Smooth muscle cell (in vitro differentiated cells): Measurements from ENCODE around the gene DFFA. TPM values are rescaled to one million over a fixed set of nuclear protein-coding genes. Genes with fewer than 3 reads are reported as not detected.

Experiments
- DNase-seq: peaks from one replicate; lab custom pipeline; 2025; ENCODE audit not compliant: unreplicated experiment; lab: John Stamatoyannopoulos, UW
- H2AFZ ChIP-seq: fragments of 200-600 bp; sonication (generic); 2 replicates; pipeline ENCODE4 v1.6.0; 2016; ENCODE audit warnings: antibody characterized with exemption, low read depth, mild to moderate bottlenecking
- H3F3A ChIP-seq: fragments of 200-600 bp; sonication (generic); 2 replicates; pipeline ENCODE4 v1.6.0; 2017; ENCODE audit warnings: antibody characterized with exemption, low read depth
- H3K27ac ChIP-seq: fragments of 200-600 bp; sonication (generic); 2 replicates; pipeline ENCODE4 v1.5.1; 2016; ENCODE audit warnings: low read depth, mild to moderate bottlenecking
- H3K27me3 ChIP-seq: fragments of 200-600 bp; sonication (generic); 2 replicates; pipeline ENCODE4 v1.6.1; 2016; ENCODE audit warnings: low read depth, mild to moderate bottlenecking
- H3K36me3 ChIP-seq: fragments of 200-600 bp; sonication (generic); 2 replicates; pipeline ENCODE4 v1.5.1; 2016; ENCODE audit warnings: low read depth
- H3K4me1 ChIP-seq: fragments of 200-600 bp; sonication (generic); 2 replicates; pipeline ENCODE4 v1.5.1; 2016; ENCODE audit warnings: low read depth
- H3K4me2 ChIP-seq: fragments of 200-600 bp; sonication (generic); 2 replicates; pipeline ENCODE4 v1.6.0; 2016; ENCODE audit warnings: mild to moderate bottlenecking
- H3K4me3 ChIP-seq: fragments of 200-600 bp; sonication (generic); 2 replicates; pipeline ENCODE4 v1.5.1; 2016; ENCODE audit warnings: mild to moderate bottlenecking
- H3K79me2 ChIP-seq: fragments of 200-600 bp; sonication (generic); 2 replicates; pipeline ENCODE4 v1.6.0; 2016; ENCODE audit warnings: low read depth, mild to moderate bottlenecking
- H3K9ac ChIP-seq: fragments of 200-600 bp; sonication (generic); 2 replicates; pipeline ENCODE4 v1.6.0; 2016; ENCODE audit warnings: low read depth
- H3K9me3 ChIP-seq: fragments of 200-600 bp; sonication (generic); replicated peaks from 2 replicates; pipeline ENCODE4 v1.5.1; 2016; ENCODE audit warnings: low read depth
- H4K20me1 ChIP-seq: fragments of 200-600 bp; sonication (generic); 2 replicates; pipeline ENCODE4 v1.6.0; 2016; ENCODE audit warnings: low read depth
- WGBS: methylation state at CpG from one replicate; pipeline ENCODE4 v1.1.7; 2016; ENCODE audit warnings: low lambda C conversion rate; 5-methylcytosine and 5-hydroxymethylcytosine counted together
- polyA plus RNA-seq: library from polyadenylated mRNA; unstranded; fragments of >200 nt; fragmentation: Nextera tagmentation; extraction: Ambion mirVana; gene quantifications from 2 replicates; pipeline ENCODE4 v1.2.1, GENCODE V29; 2016
- total RNA-seq: library from RNA; depleted of rRNA; stranded (reverse); fragments of >200 nt; gene quantifications from 2 replicates; pipeline ENCODE4 v1.2.3, GENCODE V29; 2014
- TF ChIP-seq, protein P1 (sequence below): fragments of 200-600 bp; sonication (generic); IDR thresholded peaks from 2 replicates; pipeline ENCODE4 v1.5.1; 2017; ENCODE audit warnings: borderline replicate concordance, mild to moderate bottlenecking, antibody characterized with exemption; ENCODE audit not compliant: insufficient read depth, poor library complexity, severe bottlenecking

Gene DFFA
- total and polyA plus RNA-seq, 2 experiments from 2014 or later: 27.6 to 30.0 TPM

DNA sequence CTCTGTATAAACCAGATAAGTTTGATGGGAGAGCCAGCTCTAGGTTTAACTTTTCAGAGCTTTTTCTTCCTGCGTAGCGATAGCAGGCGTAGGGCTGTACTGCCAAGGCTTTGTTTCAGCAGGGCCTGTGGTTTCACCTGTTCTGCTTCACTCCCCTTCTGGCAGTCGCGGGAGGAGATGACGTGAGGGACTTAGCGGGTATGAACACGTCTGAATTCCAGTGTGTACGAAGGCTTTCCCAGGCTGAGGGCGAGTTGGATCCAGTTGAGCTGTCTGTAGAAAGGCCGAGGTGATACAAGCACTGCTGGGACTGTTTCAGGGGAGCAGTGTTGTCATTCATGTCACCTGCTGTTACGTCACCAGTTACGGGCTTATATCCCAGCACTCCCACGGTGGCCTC lies 23.6 kb upstream of the DFFA start:
- no peak overlapping the region for H3K4me3 ChIP-seq
- peaks cover 93% of the 10 kb centered on the region for H4K20me1 ChIP-seq
- no peak for DNase-seq
- H3K9me3 ChIP-seq: no peaks in the 10 kb centered on the region
- H3K9ac ChIP-seq: peak overlapping the region; percentile 72
- H3K79me2 ChIP-seq: peaks cover 32% of the 10 kb centered on the region
- TF ChIP-seq, protein P1, sequence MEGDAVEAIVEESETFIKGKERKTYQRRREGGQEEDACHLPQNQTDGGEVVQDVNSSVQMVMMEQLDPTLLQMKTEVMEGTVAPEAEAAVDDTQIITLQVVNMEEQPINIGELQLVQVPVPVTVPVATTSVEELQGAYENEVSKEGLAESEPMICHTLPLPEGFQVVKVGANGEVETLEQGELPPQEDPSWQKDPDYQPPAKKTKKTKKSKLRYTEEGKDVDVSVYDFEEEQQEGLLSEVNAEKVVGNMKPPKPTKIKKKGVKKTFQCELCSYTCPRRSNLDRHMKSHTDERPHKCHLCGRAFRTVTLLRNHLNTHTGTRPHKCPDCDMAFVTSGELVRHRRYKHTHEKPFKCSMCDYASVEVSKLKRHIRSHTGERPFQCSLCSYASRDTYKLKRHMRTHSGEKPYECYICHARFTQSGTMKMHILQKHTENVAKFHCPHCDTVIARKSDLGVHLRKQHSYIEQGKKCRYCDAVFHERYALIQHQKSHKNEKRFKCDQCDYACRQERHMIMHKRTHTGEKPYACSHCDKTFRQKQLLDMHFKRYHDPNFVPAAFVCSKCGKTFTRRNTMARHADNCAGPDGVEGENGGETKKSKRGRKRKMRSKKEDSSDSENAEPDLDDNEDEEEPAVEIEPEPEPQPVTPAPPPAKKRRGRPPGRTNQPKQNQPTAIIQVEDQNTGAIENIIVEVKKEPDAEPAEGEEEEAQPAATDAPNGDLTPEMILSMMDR: no peak
- H3K4me2 ChIP-seq: no peak overlapping the region
- H2AFZ ChIP-seq: no peak overlapping the region
- H3K27ac ChIP-seq: peak overlapping the region; percentile 89
- H3K36me3 ChIP-seq: no peaks in the 10 kb centered on the region
- no peaks in the 10 kb centered on the region for H3K27me3 ChIP-seq
- H3K4me1 ChIP-seq: peaks cover 3% of the 10 kb centered on the region
- 77% methylated on average over 14 of the region's 14 CpGs for WGBS
- no peaks in the 10 kb centered on the region for H3F3A ChIP-seq

DNA sequence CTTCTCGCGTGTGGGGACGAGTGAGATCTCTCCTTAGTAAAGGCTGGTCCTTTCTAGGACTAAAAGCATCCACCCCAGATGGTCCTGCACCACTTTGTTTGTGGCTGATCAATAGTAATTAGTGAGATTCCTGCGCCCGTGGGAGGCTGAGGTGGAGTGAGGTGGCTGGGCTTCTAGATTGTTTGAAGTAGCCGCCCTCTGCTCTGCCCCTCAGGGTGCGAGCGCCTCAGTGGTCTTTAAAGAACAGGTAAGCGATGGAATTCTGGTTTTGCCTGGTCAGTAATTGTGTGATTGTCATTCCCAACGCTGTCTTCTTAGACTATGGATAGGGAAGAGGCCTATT lies 23.1 kb upstream of the DFFA start:
- H3K9me3 ChIP-seq: no peaks in the 10 kb centered on the region
- peaks cover 93% of the 10 kb centered on the region for H4K20me1 ChIP-seq
- H3K4me2 ChIP-seq: peak overlapping the region; percentile 79
- 82% methylated on average over 10 of the region's 10 CpGs for WGBS
- no peaks in the 10 kb centered on the region for H3F3A ChIP-seq
- no peak overlapping the region for H2AFZ ChIP-seq
- peak overlapping the region; percentile 89 for H3K27ac ChIP-seq
- no peaks in the 10 kb centered on the region for H3K27me3 ChIP-seq
- DNase-seq: no peak
- H3K9ac ChIP-seq: peak overlapping the region; percentile 72
- no peak overlapping the region for H3K4me3 ChIP-seq
- no peaks in the 10 kb centered on the region for H3K36me3 ChIP-seq
- peaks cover 3% of the 10 kb centered on the region for H3K4me1 ChIP-seq
- peaks cover 29% of the 10 kb centered on the region for H3K79me2 ChIP-seq
- TF ChIP-seq, protein P1: no peak

DNA sequence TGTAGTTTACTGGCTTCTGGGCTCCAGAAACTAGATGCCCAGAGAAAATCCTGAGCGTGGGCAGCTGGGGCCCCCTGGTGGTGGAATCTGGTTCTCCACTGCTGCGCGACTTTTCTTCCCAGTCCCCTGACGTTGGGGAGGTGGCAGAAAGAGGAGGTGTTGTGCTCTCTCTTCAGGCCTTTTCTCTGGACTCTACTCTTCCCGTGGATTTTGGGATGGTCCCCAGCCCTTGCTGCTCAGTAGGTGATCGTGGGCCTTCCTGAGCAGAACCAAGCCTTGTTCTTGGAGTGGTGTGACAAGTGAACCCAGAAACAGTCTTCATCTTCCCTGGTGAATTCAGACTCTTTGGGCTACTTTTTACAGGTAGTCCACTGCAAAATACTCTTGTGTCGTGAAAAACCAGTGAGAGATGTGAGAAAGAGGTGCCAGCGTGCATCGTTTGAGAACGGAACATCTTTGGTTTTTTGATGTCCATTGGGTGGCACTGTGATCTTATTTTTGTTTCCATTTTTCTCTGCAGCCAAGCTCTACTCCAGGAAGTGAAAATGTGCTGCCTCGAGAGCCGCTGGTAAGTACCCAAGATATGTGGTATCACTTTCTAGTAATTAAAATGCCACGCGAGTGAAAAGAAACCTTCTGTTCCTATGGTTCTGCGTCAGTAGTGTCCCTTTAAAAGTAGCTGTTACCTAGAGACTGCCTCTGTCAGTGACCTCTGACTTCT lies 22.6 kb upstream of the DFFA start:
- 27% methylated on average over 15 of the region's 15 CpGs for WGBS
- Histone ChIP-seq H3K9ac (peak overlapping the region; percentile 72), H3K27me3 (no peaks in the 10 kb centered on the region), H3K36me3 (no peaks in the 10 kb centered on the region), H3K9me3 (no peaks in the 10 kb centered on the region), H3K4me1 (peaks cover 6% of the 10 kb centered on the region), H4K20me1 (peaks cover 95% of the 10 kb centered on the region), H3K4me3 (peak overlapping the region; percentile 28), H3K27ac (peak overlapping the region; percentile 89), H3K79me2 (peaks cover 29% of the 10 kb centered on the region), H2AFZ (no peak overlapping the region), H3K4me2 (peak overlapping the region; percentile 79), H3F3A (no peaks in the 10 kb centered on the region)
- DNase-seq: peak; percentile 56
- TF ChIP-seq, protein P1: peak; percentile 96

DNA sequence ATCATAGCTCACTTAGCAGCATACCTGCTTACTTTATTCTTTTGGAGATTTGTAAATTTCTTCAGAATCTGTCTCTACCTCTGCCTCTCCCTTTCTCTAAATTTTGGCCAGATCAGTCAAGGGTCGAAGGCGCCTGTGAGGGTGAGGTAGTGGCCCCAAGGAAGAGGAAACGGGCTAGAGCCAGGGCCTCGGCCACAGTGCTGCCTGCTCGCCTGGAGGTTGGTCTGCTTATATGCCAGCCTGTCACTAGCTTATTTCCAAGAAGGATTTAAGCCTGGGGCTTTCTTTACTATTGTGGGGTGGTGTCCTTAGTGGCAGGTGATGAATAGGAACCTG lies 22.1 kb upstream of the DFFA start:
- no peaks in the 10 kb centered on the region for H3K36me3 ChIP-seq
- no peak overlapping the region for H3K27ac ChIP-seq
- no peak for DNase-seq
- no peak overlapping the region for H2AFZ ChIP-seq
- no peaks in the 10 kb centered on the region for H3K9me3 ChIP-seq
- H3F3A ChIP-seq: no peaks in the 10 kb centered on the region
- no peak overlapping the region for H3K9ac ChIP-seq
- peaks cover 33% of the 10 kb centered on the region for H3K79me2 ChIP-seq
- TF ChIP-seq, protein P1: no peak
- H3K27me3 ChIP-seq: no peaks in the 10 kb centered on the region
- H3K4me1 ChIP-seq: peaks cover 12% of the 10 kb centered on the region
- H4K20me1 ChIP-seq: peaks cover 95% of the 10 kb centered on the region
- no peak overlapping the region for H3K4me3 ChIP-seq
- 77% methylated on average over 5 of the region's 5 CpGs for WGBS
- H3K4me2 ChIP-seq: no peak overlapping the region
